Mucosa of descending colon (tissue), 3 donors: ENCODE data around the gene SNRPF. TPM values are rescaled to one million over a fixed set of nuclear protein-coding genes. Genes with fewer than 3 reads are reported as not detected.
"Not testable (repeated sequence)": the region's sequence is repeated elsewhere in the genome, so short reads cannot be mapped to it uniquely, and the experiment has no call there.

Source experiments
- ATAC-seq: fragments of 200-7000 bp; cut with Tn5 transposase; one replicate; pipeline ENCODE4 v1.9.1; 2020; ENCODE audit warnings: mild to moderate bottlenecking, moderate library complexity
- DNase-seq, 3 donors: peaks; one replicate each; pipeline ENCODE4 v3.0.0-alpha.2; 2020
- H3K36me3 ChIP-seq: fragments of 200-600 bp; one replicate; pipeline ENCODE4 v1.8.0; 2021; ENCODE audit warnings: low read depth, mild to moderate bottlenecking
- H3K4me1 ChIP-seq: fragments of 200-600 bp; one replicate; pipeline ENCODE4 v1.8.0; 2021; ENCODE audit warnings: low read depth, mild to moderate bottlenecking
- H3K4me3 ChIP-seq: fragments of 200-600 bp; one replicate; pipeline ENCODE4 v1.8.0; 2021; ENCODE audit warnings: mild to moderate bottlenecking
- H3K9me3 ChIP-seq: fragments of 200-600 bp; one replicate; pipeline ENCODE4 v1.8.0; 2021; ENCODE audit warnings: mild to moderate bottlenecking
- intact Hi-C, 2 donors: fragments of 100-400 bp; cut with DNase I in 1 of 2; cut with micrococcal nuclease in 1 of 2; formaldehyde crosslinking; loops; one replicate each; pipeline versions ENCODE4 v1.11.0 to v1.11.1; 2022; cut with DNase I, micrococcal nuclease
- long read RNA-seq, 2 donors: library from polyadenylated mRNA; unstranded; transcript quantifications; one replicate each; pipeline ENCODE4 v2.0.0, GENCODE V29; 2019 to 2021
- total RNA-seq, 3 donors: library from RNA; stranded (reverse); fragmentation: NEBNext Ultra II Directional in 2 of 3; extraction: Animal tissue kit (Norgen Biotek cat#: 25700) in 2 of 3; gene quantifications; one replicate each; pipeline versions ENCODE4 v1.2.1 to v1.2.4, GENCODE V29; 2021 to 2023
- TF ChIP-seq, protein P1 (sequence below): fragments of 200-600 bp; IDR thresholded peaks from one replicate; pipeline ENCODE4 v1.8.0; 2022; ENCODE audit warnings: antibody characterized with exemption, mild to moderate bottlenecking
- donor health status: DM: no; HTN: no; CAD: no; lungs with moderate emphysema.
- donor health status: DM: no; HTN: no; CAD: no.
- donor health status: DM: no; HTN: yes; CAD: no.

The SNRPF gene
- 10 to 100 TPM; 12.2 to 21.5 (median 13.7) TPM for total RNA-seq
- long read RNA-seq, donor 1, transcript SNRPF-201 (4 exons, 1,389 nt) = major isoform, 14 of 14 reads
- long read RNA-seq, donor 1, partial matches to known transcripts = 0 of 14 reads
- long read RNA-seq, donor 1, other reads (novel, unspliced or antisense) = 0 of 14 reads
- long read RNA-seq, donor 2, transcript SNRPF-201 (4 exons, 1,389 nt) = major isoform, 63 of 63 reads
- long read RNA-seq, donor 2, partial matches to known transcripts = 0 of 63 reads
- long read RNA-seq, donor 2, other reads (novel, unspliced or antisense) = 0 of 63 reads

DNA sequence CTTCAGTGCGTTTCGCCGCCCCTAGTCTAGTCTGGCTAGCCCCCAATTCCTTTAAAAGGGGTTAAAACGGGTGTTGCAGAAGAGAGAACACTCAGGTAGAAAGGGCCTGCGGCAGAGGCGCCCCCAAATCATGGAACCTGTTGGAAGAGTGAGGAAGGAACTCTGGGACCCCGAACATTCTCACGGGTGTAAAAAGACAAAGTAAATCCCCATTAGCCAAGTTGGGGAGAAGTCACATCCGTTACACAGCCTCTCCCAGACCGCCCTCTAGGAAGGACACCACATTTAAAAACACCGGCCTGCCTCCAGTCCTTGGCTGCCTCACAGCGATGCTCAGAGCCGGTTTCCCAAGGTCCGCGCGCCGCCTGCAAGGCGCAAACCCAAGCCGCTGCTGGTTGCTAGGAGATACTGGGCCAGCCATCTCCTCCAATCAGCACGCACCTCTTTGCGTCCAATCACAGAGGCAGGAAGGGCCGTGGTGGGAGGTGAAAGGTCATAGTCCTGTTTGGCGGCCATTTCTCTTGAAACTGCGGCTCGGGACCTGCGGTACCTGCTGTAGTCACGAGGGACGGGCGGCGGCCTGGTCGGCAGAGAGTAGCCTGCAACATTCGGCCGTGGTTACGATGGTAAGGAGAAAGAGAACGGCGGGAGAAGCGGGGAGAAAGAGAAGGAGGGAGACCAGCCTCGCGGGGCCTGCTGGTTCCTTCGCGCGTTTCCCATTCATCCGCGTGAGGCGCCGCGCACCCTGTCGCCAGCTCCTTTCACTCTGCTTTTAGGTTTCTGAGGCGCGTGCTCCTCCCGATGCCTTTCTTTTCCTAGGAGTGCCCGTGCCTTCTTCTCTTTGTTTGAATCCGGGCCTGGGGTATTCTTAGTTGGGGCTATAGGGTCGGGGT lies at the start of gene SNRPF:
TSS of gene SNRPF (plus strand) at position 502 of the 893 bp plus-strand sequence. CDS start at position 624, 122 bp downstream.
- intact Hi-C loops = no loop called here
- DNase-seq (peak; percentile 94 to 97 (median 97)), ATAC-seq (peak; percentile 100)
- H3K4me3 ChIP-seq = peak within 1 kb of the TSS; percentile 52
- H3K4me1 ChIP-seq = peaks cover 15% of the 10 kb centered on the region
- TF ChIP-seq, protein P1, sequence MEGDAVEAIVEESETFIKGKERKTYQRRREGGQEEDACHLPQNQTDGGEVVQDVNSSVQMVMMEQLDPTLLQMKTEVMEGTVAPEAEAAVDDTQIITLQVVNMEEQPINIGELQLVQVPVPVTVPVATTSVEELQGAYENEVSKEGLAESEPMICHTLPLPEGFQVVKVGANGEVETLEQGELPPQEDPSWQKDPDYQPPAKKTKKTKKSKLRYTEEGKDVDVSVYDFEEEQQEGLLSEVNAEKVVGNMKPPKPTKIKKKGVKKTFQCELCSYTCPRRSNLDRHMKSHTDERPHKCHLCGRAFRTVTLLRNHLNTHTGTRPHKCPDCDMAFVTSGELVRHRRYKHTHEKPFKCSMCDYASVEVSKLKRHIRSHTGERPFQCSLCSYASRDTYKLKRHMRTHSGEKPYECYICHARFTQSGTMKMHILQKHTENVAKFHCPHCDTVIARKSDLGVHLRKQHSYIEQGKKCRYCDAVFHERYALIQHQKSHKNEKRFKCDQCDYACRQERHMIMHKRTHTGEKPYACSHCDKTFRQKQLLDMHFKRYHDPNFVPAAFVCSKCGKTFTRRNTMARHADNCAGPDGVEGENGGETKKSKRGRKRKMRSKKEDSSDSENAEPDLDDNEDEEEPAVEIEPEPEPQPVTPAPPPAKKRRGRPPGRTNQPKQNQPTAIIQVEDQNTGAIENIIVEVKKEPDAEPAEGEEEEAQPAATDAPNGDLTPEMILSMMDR = no peak
- H3K9me3 ChIP-seq = no peaks in the 10 kb centered on the region
- H3K36me3 ChIP-seq = no peaks in the 10 kb centered on the region

DNA sequence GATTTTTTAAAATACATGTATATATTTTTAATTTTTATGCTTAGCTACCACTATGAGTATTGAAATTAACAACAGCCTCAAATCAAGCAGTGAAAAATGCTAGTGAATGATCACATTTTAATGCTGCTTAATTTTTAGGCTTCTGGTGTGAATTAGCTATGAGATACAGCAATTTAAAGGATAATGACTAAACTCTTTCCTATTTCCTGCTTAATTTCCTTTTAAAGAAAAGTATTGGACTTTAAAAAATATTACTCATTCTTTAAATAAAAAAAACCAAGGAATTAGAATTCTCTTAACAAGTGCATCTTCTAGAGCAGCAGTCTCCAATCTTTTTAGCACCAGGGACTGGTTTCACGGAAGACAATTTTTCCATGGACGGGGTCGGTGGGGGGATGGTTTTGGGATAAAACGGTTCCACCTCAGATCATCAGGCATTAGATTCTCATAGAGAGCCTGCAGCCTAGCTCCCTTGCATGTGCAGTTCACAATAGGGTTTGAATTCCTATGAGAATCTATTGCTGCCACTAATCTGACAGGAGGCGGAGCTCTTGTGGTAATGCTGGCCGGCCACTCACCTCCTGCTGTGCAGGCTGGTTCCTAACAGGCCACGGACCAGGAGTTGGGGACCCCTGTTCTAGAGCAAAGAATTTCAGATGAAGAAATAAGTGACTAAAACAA lies 49.6 kb upstream of the SNRPF start:
- H3K36me3 ChIP-seq = no peaks in the 10 kb centered on the region
- no peak for ATAC-seq
- peaks cover 11% of the 10 kb centered on the region for H3K4me1 ChIP-seq
- no peak overlapping the region for H3K4me3 ChIP-seq
- intact Hi-C loops = no loop called here
- DNase-seq = no peak
- H3K9me3 ChIP-seq = no peaks in the 10 kb centered on the region
- TF ChIP-seq, protein P1 = no peak

DNA sequence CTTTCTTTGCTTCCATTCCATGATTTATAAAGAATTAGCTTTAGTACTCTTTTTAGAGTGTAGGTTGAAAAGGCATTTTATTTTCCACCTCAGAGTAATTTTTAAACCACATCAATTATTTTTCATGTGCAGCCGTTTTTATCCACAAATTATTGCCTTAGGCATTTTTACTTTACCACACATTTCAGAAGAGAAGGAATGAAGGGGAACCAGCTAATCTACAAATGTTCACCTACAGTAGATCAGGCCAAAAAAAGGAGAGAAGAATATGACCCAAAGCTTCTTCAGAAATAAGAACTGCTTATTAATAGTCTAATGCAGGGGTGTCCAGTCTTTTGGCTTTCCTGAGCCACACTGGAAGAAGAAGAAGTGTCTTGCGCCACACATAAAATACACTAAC lies 48.3 kb upstream of the SNRPF start:
- intact Hi-C loops = loop anchor here (10.0 kb wide), 2 partner anchors 186 to 226 kb away; no protein-coding TSS in a partner anchor
- TF ChIP-seq, protein P1 = no peak
- Histone ChIP-seq H3K9me3 (no peaks in the 10 kb centered on the region), H3K36me3 (no peaks in the 10 kb centered on the region), H3K4me3 (no peak overlapping the region), H3K4me1 (peaks cover 11% of the 10 kb centered on the region)
- no peak for DNase-seq
- ATAC-seq = no peak

DNA sequence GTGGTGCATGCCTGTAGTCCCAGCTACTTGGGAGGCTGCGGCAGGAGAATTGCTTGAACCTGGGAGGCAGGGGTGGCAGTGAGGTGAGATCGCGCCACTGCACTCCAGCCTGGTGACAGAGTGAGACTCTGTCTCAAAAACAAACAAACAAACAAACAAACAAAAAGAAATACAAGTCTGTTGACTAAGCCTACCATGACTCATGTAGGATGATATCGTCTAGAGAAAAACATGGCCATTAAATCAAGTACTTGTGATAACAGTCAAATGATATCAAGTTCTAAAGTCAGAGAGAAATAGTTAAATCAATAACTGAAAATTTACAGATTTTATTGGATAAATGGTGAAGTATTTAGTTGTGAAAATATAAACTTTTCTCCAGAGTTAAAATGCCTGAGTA lies 46.6 kb upstream of the SNRPF start:
- DNase-seq, H3K4me3 ChIP-seq, H3K9me3 ChIP-seq, H3K36me3 ChIP-seq, ATAC-seq, H3K4me1 ChIP-seq: not testable (repeated sequence)
- intact Hi-C loops = loop anchor here (10.0 kb wide), 2 partner anchors 187 to 227 kb away; no protein-coding TSS in a partner anchor

DNA sequence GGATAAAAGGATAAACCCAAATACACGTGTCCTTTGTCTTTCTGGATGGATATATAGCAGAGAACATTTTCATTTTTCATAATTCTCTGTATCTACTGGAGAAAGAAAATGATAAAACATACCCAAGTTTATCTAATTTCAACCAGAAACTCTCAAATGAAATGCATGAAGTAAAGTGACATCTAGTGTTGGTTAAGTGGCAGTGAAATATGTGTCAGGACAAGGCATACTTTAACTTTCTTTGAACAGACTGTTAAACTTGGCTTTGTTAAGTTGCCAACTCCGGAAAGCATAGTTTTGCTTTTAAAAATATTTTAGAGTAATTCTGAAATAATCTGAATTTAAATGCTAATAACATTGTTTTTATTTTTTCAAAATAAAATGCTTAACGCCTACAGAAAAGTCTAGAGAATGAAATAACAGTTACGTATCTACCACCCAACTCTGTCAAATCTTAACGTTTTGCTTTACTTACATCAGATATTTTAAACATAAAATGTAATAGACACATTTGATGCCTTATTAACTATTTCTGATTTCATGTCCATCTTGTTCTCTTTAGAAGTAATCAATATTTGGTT lies 43.0 kb upstream of the SNRPF start:
- TF ChIP-seq, protein P1 = peak; percentile 25
- intact Hi-C loops = loop anchor here (10.0 kb wide), 2 partner anchors 191 to 231 kb away; no protein-coding TSS in a partner anchor
- DNase-seq (no peak), ATAC-seq (peak; percentile 54)
- Histone ChIP-seq H3K9me3 (no peaks in the 10 kb centered on the region), H3K4me3 (no peak overlapping the region), H3K4me1 (no peaks in the 10 kb centered on the region), H3K36me3 (no peaks in the 10 kb centered on the region)
